HEK293 (cell line): ENCODE data around the gene FASN.
"Not testable (repeated sequence)": the region's sequence is repeated elsewhere in the genome, so short reads cannot be mapped to it uniquely, and the experiment has no call there.

ENCODE experiments used
- CTCF ChIA-PET: fragments of 350-600 bp; formaldehyde crosslinking; extraction: SDS; loops from one replicate; lab custom pipeline; 2021; ENCODE audit warnings: antibody characterized with exemption; lab: Yijun Ruan, JAX
- POLR2A ChIA-PET: fragments of 300-600 bp; formaldehyde crosslinking; extraction: SDS; loops from one replicate; lab custom pipeline; 2020; ENCODE audit warnings: antibody characterized with exemption, inconsistent platforms; lab: Yijun Ruan, JAX
- H3K27ac ChIP-seq: fragments of 200-500 bp; sonication (Bioruptor generic); 2 replicates; pipeline ENCODE4 v1.5.1; 2014; ENCODE audit warnings: low read depth, low read length, control low read depth, inconsistent platforms; ENCODE audit errors: extremely low read depth
- H3K36me3 ChIP-seq, 2 experiments: fragments of 200-500 bp in 1 of 2; sonication (Bioruptor generic) in 1 of 2; 1 replicate in 1 of 2; 2 replicates in 1 of 2; pipeline ENCODE4 v1.5.1; 2014 to 2017; ENCODE audit warnings: inconsistent platforms in 2 of 2, low read length in 2 of 2; ENCODE audit not compliant: control insufficient read depth in 2 of 2, insufficient read depth in 1 of 2
- H3K4me1 ChIP-seq: fragments of 200-500 bp; sonication (Bioruptor generic); 2 replicates; pipeline ENCODE4 v1.5.1; 2014; ENCODE audit warnings: mild to moderate bottlenecking, low read length, inconsistent platforms; ENCODE audit not compliant: control insufficient read depth, insufficient read depth
- H3K4me3 ChIP-seq: 2 replicates; pipeline ENCODE4 v1.5.1; 2011; ENCODE audit warnings: low read depth, mild to moderate bottlenecking, control low read depth, low read length, moderate library complexity
- H3K9me3 ChIP-seq: fragments of 200-500 bp; sonication (Bioruptor generic); 2 replicates; pipeline ENCODE4 v1.5.1; 2014; ENCODE audit warnings: low read depth, low read length, inconsistent platforms; ENCODE audit not compliant: control insufficient read depth, insufficient read depth
- EGR2 ChIP-seq: fragments of 450-650 bp; formaldehyde crosslinking; IDR thresholded peaks from 2 replicates; pipeline ENCODE4 v1.5.1; 2016; ENCODE audit warnings: low read depth, missing biosample characterization, missing genetic modification characterization
- GLI4 ChIP-seq: fragments of 450-650 bp; formaldehyde crosslinking; IDR thresholded peaks from 2 replicates; pipeline ENCODE4 v1.5.1; 2016; ENCODE audit warnings: missing biosample characterization, missing genetic modification characterization
- PRDM2 ChIP-seq: fragments of 450-650 bp; formaldehyde crosslinking; IDR thresholded peaks from 2 replicates; pipeline ENCODE4 v1.5.1; 2016; ENCODE audit warnings: missing biosample characterization, missing genetic modification characterization, borderline replicate concordance
- ZFP69B ChIP-seq: fragments of 450-650 bp; formaldehyde crosslinking; IDR thresholded peaks from 2 replicates; pipeline ENCODE4 v1.5.1; 2016; ENCODE audit warnings: missing biosample characterization, missing genetic modification characterization
- ZNF324 ChIP-seq: fragments of 450-650 bp; formaldehyde crosslinking; IDR thresholded peaks from 2 replicates; pipeline ENCODE4 v1.5.1; 2016; ENCODE audit warnings: missing biosample characterization, missing genetic modification characterization
- ZNF335 ChIP-seq: fragments of 450-650 bp; formaldehyde crosslinking; conservative IDR thresholded peaks from 2 replicates; pipeline ENCODE4 v1.5.1; 2016; ENCODE audit warnings: missing biosample characterization, missing genetic modification characterization
- ZNF488 ChIP-seq: fragments of 450-650 bp; formaldehyde crosslinking; IDR thresholded peaks from 2 replicates; pipeline ENCODE4 v1.5.1; 2016; ENCODE audit warnings: missing biosample characterization, missing genetic modification characterization
- ZNF514 ChIP-seq: fragments of 450-650 bp; formaldehyde crosslinking; IDR thresholded peaks from 2 replicates; pipeline ENCODE4 v1.5.1; 2016; ENCODE audit warnings: missing biosample characterization, missing genetic modification characterization
- ZNF549 ChIP-seq: fragments of 450-650 bp; IDR thresholded peaks from 2 replicates; pipeline ENCODE4 v1.5.1; 2018; ENCODE audit warnings: missing biosample characterization, missing genetic modification characterization, mild to moderate bottlenecking, inconsistent platforms, moderate library complexity
- ZNF76 ChIP-seq: fragments of 450-650 bp; formaldehyde crosslinking; IDR thresholded peaks from 2 replicates; pipeline ENCODE4; 2016; ENCODE audit warnings: low read depth, missing biosample characterization, missing genetic modification characterization, borderline replicate concordance
- ZNF785 ChIP-seq: fragments of 450-650 bp; formaldehyde crosslinking; IDR thresholded peaks from 2 replicates; pipeline ENCODE4 v1.5.1; 2016; ENCODE audit warnings: missing biosample characterization, missing genetic modification characterization
- ZNF837 ChIP-seq: fragments of 450-650 bp; formaldehyde crosslinking; IDR thresholded peaks from 2 replicates; pipeline ENCODE4 v1.5.1; 2016; ENCODE audit warnings: missing biosample characterization, missing genetic modification characterization

Gene FASN

GRCh38 chr17:82041144-82041814, 56.8 kb downstream of the FASN start (continued):
- TF ChIP-seq PRDM2 (tag by site-specific recombination) = no peak

- POLR2A ChIA-PET = interaction anchor here (0.6 to 2.7 kb wide), 4 partner anchors 16 to 185 kb away, joined by 3 to 96 read pairs (median 6); partner anchors contain the start of genes GPS1 and RFNG
- Histone ChIP-seq H3K36me3 (peaks cover 0 to 19% of the 10 kb centered on the region in 2 experiments; a peak in 1 of 3 replicates), H3K9me3 (no peaks in the 10 kb centered on the region), H3K27ac (no peak overlapping the region), H3K4me1 (peaks cover 10% of the 10 kb centered on the region), H3K4me3 (no peak overlapping the region)
- TF ChIP-seq EGR2 (tag by site-specific recombination) = no peak
- no peak for TF ChIP-seq ZNF324 (tag by site-specific recombination)
- TF ChIP-seq GLI4 (tag by site-specific recombination) = no peak
- TF ChIP-seq ZNF76 (tag by site-specific recombination) = no peak
- TF ChIP-seq ZNF837 = no peak
- TF ChIP-seq ZNF785 (tag by site-specific recombination) = no peak
- no peak for TF ChIP-seq ZNF514 (tag by site-specific recombination)
- CTCF ChIA-PET = interaction anchor here (0.6 to 7.2 kb wide), 3 partner anchors 10 to 114 kb away, joined by 3 to 42 read pairs (median 12); partner anchors contain the start of genes CENPX and LRRC45
Measured at GRCh38 chr17:82039695-82040299, 58.2 kb downstream of the FASN start.

- H3K9me3 ChIP-seq, H3K4me3 ChIP-seq, H3K27ac ChIP-seq: not testable (repeated sequence)
- H3K36me3 ChIP-seq = peaks cover 0 to 20% of the 10 kb centered on the region in 2 experiments; a peak in 1 of 3 replicates
- CTCF ChIA-PET = interaction anchor here (0.6 to 7.2 kb wide), 5 partner anchors 16 to 159 kb away, joined by 3 to 42 read pairs (median 5); partner anchors contain the start of genes CENPX and LRRC45
- POLR2A ChIA-PET = interaction anchor here (2.7 kb wide), 1 partner anchor 17 kb away, joined by 96 read pairs; the partner anchor contains the start of genes GPS1 and RFNG
- peaks cover 10% of the 10 kb centered on the region for H3K4me1 ChIP-seq
Measured at GRCh38 chr17:82038796-82039409, 59.1 kb downstream of the FASN start.

GRCh38 chr17:82037889-82038195, 60.2 kb downstream of the FASN start:
- H3K4me1 ChIP-seq = peaks cover 10% of the 10 kb centered on the region
- H3K4me3 ChIP-seq = no peak overlapping the region
- TF ChIP-seq ZNF335 (tag by site-specific recombination) = peak; percentile 88
- peak; percentile 11 for TF ChIP-seq ZFP69B
- no peak for TF ChIP-seq ZNF488 (tag by site-specific recombination)
- TF ChIP-seq ZNF549 (tag by site-specific recombination) = no peak
- TF ChIP-seq, all 188 proteins: peak for 2
- no peak overlapping the region for H3K27ac ChIP-seq
- peaks cover 0 to 29% of the 10 kb centered on the region in 2 experiments; a peak in 1 of 3 replicates for H3K36me3 ChIP-seq
- no peaks in the 10 kb centered on the region for H3K9me3 ChIP-seq
- ChIA-PET POLR2A (interaction anchor here (0.6 to 2.7 kb wide), 38 partner anchors 9 to 525 kb away, joined by 3 to 96 read pairs (median 4); partner anchors contain the start of genes ARL16, CENPX, DUS1L and FASN), CTCF (interaction anchor here (0.6 to 7.2 kb wide), 29 partner anchors 8 to 487 kb away, joined by 3 to 42 read pairs (median 4); partner anchors contain the start of genes CENPX, FASN and LRRC45)
